Stimulated activated CD8-positive, alpha-beta memory T cell treated with anti-CD3 and anti-CD28 coated beads, Interleukin-12 subunit alpha, Interleukin-12 subunit beta, amount 100 ng/mL, for 24 hours (primary cell): Measurements from ENCODE around the gene GBGT1.

Experiments used
- DNase-seq: peaks from one replicate; pipeline ENCODE4 v3.0.0-alpha.2; 2020; ENCODE audit errors: extremely low read depth

The GBGT1 gene

DNA sequence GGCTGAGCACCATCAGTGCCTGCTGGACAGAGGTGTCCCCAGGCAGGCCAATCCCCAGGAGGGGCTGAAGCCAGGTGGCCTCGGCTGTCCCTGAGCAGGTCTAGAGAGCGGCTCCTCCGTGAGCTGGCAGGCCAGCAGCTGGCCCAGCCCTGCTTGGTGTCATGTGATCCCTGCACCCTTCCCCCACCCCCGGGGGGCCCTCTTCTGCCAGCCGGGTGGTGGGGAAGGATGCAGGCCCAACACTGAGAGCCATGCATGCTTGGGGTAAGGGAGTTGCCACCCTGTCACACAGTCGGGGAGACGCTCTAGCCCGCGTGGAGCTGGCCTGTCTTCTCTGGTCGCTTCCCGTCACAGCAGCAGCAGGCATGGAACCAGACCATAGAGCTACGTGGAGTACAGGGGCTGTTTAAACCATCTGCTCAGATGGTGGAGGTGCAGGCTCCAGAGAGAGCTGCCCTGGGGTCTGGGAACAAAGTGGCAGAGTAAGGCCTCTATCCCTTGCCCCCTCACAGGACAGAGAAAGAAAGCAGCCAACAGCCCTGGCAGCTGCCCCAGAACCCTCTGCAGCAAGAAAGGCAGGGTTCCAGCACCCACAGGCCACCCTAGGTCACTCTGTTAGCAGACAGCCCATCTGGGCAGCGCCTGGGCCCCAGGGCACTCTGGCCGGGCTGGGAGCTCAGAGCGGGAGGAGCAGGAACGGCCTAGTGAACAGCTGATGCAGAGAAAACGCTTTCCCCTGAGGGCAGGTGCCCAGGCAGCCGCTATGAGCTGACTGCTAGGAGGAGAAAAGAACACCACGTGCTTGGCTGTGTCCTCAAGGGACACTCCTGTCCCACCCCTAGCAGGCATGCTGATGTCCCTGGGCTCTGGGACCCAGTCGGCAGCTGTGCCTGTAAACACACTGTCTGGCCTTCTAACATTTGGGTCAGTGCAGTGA is 49.5 kb downstream of the GBGT1 start:
- no peak for DNase-seq

DNA sequence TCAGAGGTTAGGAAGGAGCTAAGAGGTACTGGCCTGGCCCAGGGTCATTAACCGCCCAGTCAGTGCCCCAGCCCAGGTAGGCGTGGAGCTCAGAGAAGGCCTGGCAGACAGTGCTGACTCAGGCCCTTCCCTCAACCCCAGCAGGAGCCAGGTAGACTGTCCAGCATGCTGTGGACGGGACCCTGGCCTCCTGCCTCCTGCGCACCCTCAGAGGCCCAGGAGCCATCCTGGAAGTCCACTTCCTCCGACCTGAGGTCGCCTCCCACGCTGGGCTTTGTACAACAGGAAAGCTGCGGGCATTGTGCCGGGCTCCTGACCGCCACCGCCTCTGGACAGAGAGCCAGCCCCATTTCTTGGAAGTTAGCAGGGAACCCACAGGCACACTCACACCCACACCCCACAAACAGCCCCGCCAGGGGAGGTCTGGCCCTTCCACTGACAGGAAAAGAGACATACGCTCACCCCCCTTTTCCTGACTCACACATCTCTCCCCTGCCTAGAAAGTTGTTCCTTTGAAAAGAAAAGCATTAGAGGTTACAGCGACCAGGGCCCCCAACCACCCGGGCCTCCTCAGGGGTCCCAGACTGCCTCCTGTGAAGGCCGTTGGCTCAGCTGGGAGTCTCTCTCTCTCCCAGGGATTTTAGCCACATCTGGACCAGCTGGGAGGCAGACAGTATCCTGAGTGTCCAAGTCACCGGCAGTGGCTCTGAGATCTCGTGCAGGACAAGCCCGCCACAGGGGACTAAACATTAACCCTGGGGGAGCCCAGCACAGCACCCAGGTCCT is 50.4 kb downstream of the GBGT1 start:
- DNase-seq, result no peak

DNA sequence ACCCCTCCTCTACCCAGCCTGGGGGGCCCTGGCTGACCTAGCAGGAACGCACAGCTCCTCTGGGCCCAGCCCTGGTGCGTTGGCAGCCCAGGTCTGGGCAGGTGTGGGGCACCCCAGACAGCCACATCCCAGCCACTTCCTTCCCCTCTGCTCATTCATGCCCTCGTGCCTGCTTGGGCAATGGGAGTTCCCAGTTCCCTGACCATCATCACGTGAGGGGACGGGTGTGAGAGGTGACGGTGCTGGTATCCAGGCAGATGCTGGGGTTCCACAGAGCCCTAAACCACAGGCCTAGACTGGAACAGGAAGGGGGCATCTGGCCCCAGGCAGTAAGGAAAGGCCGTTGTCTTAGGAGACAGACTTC is 51.1 kb downstream of the GBGT1 start:
- no peak for DNase-seq

DNA sequence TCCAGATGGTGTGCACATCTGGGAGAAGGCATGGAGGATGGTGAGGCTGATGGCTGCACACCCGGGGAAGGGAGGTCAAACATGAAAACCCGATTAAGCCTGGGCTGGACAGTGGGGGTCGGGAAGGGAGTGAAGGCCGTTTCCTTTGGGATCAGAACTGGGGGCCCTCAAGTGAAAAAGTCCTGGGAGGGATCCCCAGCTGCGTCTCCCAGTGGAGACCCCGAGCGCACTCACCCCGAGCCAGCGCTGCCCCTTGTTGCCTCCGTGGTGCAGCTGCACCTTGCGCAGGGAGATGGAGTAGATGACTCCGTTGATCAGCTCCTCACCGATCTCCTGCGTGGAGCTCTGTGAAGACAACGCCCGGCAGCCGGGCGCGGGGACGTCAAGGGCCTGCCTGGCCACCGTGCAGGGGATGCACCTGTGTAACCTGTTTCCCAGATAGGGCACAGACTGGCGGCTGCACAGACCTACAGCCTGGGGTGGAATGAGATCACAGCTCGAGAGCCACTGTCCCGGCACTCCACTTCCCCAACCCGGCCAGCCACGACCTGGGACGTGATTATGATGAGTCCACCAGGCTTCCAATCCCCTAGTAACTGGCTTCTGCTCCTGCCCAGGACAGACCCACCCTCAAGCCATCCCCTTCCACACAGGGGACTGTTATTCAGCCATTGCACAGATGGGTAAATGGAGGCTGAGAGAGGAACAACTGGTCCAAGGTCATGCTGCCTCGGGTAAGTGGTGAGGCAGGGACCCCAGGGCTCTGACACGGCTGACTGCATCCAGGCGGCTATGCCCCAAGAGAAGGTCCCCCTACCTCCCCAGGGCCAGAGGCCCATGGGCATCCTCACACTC is 51.7 kb downstream of the GBGT1 start:
- DNase-seq, result no peak

DNA sequence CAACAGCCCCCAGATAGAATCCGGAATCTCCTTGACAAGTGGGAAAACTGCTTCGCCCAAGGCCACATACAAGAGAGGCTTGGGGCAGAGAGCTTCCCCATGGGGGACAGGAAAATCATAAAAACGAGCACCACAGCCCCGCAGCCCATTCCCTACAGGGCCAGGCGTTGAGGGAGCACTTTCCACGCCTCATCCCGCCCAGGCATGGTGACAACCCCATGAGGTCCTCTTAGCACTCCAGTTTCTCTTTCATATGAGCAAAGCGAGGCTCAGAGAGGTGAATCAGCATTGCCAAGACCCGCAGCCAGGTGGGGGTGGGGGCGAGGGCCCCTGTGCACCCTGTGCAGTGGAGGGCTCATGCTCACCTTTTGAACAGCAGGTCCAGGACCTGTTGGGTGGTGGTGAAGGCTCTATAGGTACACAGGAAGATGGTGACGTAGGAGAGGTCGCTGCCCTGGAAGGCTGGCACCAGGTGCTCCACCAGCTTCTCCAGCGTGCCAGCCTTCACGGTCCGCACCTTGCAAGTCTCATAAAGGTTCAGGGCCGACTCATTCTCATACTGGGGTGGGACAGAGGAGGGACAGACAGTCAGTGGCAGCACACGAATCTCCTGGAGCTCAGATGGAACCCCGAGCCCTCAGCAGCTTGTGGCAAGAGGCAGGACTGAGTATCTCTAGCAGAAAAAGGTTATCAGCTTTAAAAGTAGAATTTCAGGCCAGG is 53.6 kb downstream of the GBGT1 start:
- no peak for DNase-seq

DNA sequence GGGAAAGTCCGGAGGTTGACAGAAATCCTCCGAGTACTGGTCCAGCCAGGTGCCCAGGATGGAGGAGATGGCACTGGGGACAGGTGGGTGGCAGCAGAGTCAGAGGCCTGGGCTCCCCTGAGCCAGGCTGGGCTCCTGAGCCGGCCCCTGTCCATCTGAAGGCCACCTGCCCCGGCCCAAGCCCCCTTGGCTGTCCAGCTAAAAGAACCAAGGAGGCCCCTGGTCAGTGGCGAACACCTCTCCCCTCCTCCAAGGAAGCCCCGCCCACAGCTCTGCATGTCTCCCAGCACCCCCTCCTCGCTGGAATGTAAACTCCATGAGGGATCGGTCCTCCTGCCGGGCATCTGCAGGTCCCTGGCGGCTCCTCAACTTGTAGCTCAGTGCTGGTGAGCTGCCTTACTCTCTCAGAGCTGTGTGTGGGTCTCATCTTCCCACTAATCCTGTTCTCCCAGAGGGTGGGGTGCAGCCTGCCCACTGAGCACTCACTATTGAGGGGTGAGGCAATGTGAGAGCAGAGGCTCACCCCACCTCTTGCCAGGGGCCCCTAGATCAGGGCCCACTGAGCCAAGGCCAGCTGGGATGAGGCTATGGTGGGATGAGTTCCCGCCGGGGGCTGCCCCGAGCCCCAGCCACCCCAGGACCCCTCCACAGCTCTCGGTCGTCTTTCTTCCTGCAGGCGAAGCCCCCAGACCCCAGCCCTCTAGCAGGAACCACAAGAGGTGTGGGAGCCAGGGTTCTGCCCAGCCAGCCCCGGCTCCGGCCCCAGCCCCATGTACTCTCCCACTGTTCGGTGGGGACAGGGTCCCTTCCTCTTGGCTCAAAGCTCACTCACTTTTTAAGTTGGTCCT is 54.7 kb downstream of the GBGT1 start:
- no peak for DNase-seq

DNA sequence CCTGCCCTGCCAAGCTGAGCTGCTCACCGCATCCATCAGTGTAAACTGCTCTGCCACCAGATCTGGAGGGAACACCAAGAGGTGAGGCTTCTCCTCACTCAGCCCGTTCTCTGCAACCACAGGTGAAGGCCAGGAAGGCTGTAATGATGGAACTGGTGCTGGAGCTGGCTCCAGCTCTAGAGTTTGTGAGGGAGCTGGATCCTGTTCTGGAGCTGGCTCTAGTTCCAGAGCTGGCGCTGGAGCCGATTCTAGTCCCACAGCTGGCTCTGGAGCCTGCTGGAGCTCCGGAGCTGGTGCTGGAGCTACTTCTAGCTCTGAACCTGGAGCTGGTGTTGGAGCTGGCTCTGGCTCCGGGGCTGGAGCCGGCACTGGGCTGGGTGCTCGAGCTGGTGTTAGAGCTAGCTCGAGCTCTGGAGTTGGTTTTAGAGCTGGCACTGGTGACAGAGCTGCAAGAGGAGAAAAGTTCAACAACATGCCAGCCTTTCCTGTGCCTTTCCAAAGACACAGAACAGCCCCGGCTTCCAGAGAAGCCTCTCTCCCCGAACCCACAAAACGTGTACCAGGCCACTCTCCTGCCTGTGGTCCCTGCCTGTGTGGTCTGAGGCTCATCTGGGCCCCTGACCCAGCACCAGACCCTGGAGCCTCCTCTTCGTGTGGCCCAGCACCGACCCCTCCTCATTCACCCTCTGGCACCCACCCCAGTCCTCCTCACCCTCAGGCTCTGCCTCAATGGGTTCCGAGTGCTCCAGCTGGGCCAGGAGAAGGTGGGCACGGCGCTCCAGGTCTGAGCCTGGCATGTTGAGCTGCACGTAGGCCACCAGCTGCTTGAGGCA is 55.5 kb downstream of the GBGT1 start:
- no peak for DNase-seq

DNA sequence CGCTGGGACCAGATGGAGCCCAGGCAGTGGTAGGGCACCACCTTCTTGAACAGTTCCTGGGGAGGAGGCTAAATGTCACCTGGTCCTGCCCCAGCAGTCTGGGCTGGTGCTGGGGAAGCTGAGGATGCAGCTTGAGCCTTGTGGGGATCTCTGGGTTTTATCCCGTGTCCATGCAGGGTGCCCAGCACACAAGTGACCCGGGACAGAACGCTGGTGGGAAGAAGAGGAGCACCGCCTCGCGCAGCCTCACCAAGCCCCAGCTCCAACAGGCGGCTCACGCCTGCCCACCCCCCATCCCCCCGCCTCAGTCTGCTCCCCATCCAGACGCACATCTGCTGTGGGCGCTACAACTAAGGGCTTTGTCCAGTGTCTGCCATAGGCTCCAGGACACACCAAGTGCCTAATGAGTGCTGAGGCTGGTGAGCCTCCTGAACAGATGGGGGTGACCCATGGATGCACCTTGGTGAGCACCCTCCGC is 56.4 kb downstream of the GBGT1 start:
- no peak for DNase-seq

DNA sequence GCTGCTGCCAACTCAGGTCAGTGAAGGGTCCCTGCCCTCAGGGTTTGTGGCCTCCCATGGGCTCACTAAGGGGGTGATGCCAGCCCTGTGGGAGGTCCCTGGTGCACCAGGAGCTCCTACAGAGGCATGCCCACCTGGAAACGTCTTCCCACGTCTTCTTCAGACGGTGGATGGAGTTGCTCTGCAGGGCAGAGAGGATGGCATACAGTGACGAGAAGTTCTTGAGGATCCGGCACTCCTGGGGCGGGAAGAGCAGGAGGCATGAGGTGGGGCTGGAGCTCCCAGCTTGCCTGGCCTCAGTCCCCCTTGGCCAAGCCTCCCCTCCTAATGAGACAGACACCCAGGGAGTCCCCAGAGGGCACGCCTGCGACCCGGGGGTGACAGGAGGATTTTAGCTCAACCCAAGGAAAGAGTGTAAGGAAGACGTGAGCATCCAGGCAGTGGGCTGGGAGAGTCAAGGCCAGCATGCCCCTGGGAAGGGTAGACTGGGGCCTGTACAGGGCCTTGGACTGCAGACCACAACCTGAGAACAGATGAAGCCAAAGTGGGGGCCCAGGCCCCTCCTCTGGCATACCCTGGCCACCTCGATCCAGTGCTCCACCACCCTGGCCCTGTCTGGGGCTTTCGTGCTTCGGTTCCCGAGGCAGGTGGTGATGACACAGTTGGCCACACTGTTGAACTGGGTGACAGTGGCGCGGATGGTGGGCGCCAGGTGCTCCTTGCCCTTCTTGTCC is 57.0 kb downstream of the GBGT1 start:
- no peak for DNase-seq

DNA sequence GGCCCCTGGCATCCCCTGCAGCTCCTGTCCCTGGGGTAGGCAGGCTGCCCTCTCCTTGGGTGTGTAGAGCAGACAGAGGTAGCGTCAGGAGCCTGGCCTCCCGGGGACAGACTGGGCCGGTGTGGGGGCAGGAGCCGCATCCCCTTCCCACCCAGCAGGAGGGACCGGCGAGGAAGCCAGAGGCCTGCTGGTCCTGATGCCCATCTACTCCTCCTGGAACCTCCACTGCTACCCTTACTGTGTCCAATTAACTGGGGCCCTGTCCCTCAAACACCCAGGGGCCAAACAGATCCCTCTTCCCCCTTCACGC is 58.3 kb downstream of the GBGT1 start:
- DNase-seq, result no peak

DNA sequence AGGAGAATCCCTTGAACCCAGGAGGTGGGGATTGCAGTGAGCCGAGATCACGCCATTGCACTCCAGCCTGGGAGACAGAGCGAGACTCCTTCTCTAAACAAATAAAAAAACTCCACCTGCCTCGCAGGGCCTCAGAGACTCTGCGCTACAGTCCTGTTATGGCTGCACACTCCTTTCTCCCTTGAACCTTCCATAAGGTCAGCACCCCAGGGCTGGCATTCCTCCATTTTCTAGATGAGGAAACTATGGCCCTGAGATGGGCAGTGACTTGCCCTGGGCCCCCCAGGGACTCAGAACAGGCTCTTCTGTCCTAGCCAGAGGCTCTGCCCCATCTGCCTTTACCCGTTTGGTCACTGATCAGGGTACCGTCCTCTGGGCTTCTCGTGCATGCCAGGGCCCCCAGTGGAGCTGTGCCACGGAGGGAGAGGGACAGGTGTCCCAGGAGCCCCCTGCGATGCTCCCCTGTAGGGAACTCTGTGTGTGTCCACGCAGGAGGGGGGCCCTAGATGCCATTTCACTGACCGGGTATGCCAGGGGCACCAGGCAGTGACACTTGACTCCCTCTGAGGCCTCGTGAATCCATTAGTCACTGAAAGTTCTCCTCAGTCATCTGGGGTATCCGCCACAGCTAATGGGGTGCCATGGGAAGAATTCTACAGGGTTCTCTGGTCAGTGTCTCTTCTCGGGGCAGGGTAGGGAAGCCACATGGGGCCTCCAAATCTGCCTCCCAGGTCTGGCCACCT is 58.8 kb downstream of the GBGT1 start:
- no peak for DNase-seq

DNA sequence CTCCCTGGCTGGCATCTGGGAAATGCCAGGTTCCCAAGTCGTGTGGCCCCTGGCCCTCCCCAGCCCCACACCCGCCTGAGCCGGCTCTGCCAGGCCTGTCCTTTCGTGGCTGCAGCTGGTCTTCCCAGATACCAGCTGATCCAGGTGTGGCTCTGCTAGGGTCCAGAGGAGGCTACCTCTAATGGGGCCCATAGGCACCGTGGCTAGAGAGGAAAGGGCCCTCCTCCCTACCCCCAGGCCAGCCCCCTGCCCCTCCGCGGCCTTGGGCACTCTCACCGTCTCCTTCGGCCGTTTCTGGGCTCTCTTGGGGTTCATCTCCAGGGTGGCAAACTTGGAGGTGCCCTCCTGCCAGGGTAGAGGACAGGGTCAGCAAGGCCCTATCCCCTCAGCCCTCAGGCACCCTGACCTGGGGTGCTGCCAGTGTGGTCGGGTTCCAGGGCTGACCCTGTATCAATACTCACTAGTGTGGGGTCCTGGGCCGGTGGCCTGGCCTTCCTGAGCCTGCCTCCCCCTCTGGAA is 59.7 kb downstream of the GBGT1 start:
- DNase-seq, result no peak

DNA sequence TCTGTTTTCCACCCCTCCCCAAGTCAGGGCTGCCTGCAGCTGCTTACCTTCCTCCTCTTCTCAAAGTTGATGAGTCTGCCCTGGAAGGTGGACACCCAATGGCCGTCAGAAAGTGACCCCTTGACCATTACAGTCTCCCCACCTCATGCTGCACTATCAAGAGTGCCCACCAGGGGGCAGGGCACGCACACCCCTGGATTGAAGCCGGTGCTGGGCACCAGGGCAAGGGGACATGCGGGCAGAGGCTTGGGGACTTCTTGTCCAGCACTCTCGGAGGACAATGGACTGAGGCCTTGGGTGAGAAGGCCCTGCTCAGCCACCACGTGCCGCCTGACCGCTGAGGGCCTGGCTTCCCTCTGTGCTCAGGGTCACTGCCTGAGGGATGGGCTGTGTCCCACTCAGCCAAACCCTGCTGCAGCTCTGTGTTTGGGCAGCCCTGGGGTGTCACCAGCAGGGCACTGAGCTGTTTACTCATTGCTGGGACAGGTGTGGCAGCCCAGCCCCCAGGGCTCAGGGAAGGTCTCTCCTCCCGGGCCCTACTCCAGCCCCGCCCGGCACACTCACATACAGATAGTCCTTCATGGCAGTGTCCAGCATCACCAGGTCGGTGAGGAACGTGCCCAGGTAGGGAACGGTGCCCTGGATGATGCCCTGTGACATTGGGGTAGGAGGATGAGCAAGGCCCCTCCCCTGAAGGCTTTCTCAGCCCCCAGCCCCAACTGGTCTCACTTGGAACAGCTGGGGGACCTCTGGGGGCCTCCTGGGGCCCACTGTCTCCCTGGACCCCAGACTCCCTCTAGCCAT is 60.3 kb downstream of the GBGT1 start:
- no peak for DNase-seq
